Measurements from ENCODE around the gene ADAMTS2.

Gene ADAMTS2

GRCh38 chr5:179343021-179343718 lies 2.1 kb downstream of the ADAMTS2 start:
- no peak for DNase-seq

GRCh38 chr5:179342577-179342976 lies 2.7 kb downstream of the ADAMTS2 start:
- DNase-seq, result peak; percentile 31

- no peak for DNase-seq
Observed at GRCh38 chr5:179340465-179340864, 4.8 kb downstream of the ADAMTS2 start.

- no peak for DNase-seq
Observed at GRCh38 chr5:179339996-179340395, 5.3 kb downstream of the ADAMTS2 start.

GRCh38 chr5:179339081-179339480 lies 6.2 kb downstream of the ADAMTS2 start:
- DNase-seq, result no peak

- DNase-seq, result no peak
Observed at GRCh38 chr5:179337796-179338676, 7.2 kb downstream of the ADAMTS2 start.

- DNase-seq, result no peak
Observed at GRCh38 chr5:179336871-179337795, 8.1 kb downstream of the ADAMTS2 start.

GRCh38 chr5:179336126-179336870 lies 9.0 kb downstream of the ADAMTS2 start:
- DNase-seq, result no peak

- DNase-seq, result no peak
Observed at GRCh38 chr5:179333796-179334761, 11.2 kb downstream of the ADAMTS2 start.

- DNase-seq, result no peak
Observed at GRCh38 chr5:179332741-179333290, 12.4 kb downstream of the ADAMTS2 start.

- DNase-seq, result no peak
Observed at GRCh38 chr5:179331591-179332375, 13.5 kb downstream of the ADAMTS2 start.

GRCh38 chr5:179330186-179330900 lies 14.9 kb downstream of the ADAMTS2 start:
- DNase-seq, result no peak

GRCh38 chr5:179328291-179328690 lies 17.0 kb downstream of the ADAMTS2 start:
- DNase-seq, result no peak

GRCh38 chr5:179327021-179327735 lies 18.1 kb downstream of the ADAMTS2 start:
- DNase-seq, result no peak

- DNase-seq, result peak; percentile 78
Observed at GRCh38 chr5:179326122-179326927, 18.9 kb downstream of the ADAMTS2 start.

- DNase-seq, result no peak
Observed at GRCh38 chr5:179325296-179326031, 19.8 kb downstream of the ADAMTS2 start.

- DNase-seq, result no peak
Observed at GRCh38 chr5:179324760-179325295, 20.4 kb downstream of the ADAMTS2 start.
